HFFc6 (cell line): ENCODE results near the gene SPOCK1. TPM values are rescaled to one million over a fixed set of nuclear protein-coding genes. Genes with fewer than 3 reads are reported as not detected.

Source experiments
- DNase-seq: peaks from one replicate; pipeline ENCODE4 v3.0.0-alpha.2; 2018
- H3K27ac Mint-ChIP-seq: 2 replicates; pipeline ENCODE4 v1.8.0; 2020; ENCODE audit warnings: mild to moderate bottlenecking, mixed read lengths
- H3K27me3 Mint-ChIP-seq: 2 replicates; pipeline ENCODE4 v1.8.0; 2021; ENCODE audit warnings: mild to moderate bottlenecking, moderate library complexity, mixed read lengths; ENCODE audit not compliant: insufficient read depth
- H3K36me3 Mint-ChIP-seq: 2 replicates; pipeline ENCODE4 v1.8.0; 2021; ENCODE audit warnings: low read depth, mixed read lengths
- H3K4me1 Mint-ChIP-seq: 2 replicates; pipeline ENCODE4 v1.8.0; 2020; ENCODE audit warnings: low read depth, mixed read lengths
- H3K4me3 Mint-ChIP-seq: 2 replicates; pipeline ENCODE4 v1.8.0; 2020; ENCODE audit warnings: mild to moderate bottlenecking, moderate library complexity, mixed read lengths
- H3K9me3 Mint-ChIP-seq: 2 replicates; pipeline ENCODE4 v1.8.0; 2020; ENCODE audit warnings: mild to moderate bottlenecking, mixed read lengths
- CTCF ChIP-seq: fragments of 200-600 bp; sonication (generic); IDR thresholded peaks from 2 replicates; pipeline ENCODE4 v1.5.0; 2021; ENCODE audit warnings: antibody characterized with exemption, mild to moderate bottlenecking
- total RNA-seq, 6 experiments: library from RNA; stranded (reverse); fragmentation: NEBNext Ultra II Directional; extraction: Animal tissue kit (Norgen Biotek cat#: 25700); gene quantifications; 2 replicates in 1 of 6; 3 replicates in 5 of 6; pipeline ENCODE4 v1.2.3, GENCODE V29; 2021

Gene SPOCK1
- total RNA-seq, 6 experiments from 2014 or later: 111 to 170 (median 125) TPM

DNA sequence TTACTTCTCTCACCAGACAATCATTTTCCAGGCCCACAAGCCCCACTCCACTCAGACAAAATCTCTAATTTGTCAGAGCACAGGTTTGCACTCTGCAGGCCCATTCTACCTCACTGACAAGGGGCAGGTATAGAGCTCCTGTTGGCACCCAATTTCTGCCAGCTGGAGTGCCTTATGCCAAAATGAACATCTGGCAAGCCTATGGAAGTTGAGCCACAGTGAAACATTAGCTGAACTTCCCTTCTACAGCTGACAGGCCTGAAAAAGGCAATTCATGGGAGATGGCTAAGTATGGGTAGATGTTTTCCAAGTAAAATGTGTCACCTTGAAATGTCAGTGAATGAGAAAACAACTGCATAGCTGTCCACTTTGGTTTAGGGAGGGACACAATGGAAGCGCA is 87.0 kb downstream of the SPOCK1 start:
- no peak overlapping the region for H3K4me3 Mint-ChIP-seq
- peaks cover 5% of the 10 kb centered on the region; the same call in 1 of the 2 replicates for H3K9me3 Mint-ChIP-seq
- H3K4me1 Mint-ChIP-seq: peaks cover 32% of the 10 kb centered on the region
- no peak overlapping the region for H3K27ac Mint-ChIP-seq
- H3K27me3 Mint-ChIP-seq: no peaks in the 10 kb centered on the region; the same call in 1 of the 2 replicates
- H3K36me3 Mint-ChIP-seq: no peaks in the 10 kb centered on the region; the same call in 1 of the 2 replicates
- TF ChIP-seq CTCF: no peak
- DNase-seq: no peak

DNA sequence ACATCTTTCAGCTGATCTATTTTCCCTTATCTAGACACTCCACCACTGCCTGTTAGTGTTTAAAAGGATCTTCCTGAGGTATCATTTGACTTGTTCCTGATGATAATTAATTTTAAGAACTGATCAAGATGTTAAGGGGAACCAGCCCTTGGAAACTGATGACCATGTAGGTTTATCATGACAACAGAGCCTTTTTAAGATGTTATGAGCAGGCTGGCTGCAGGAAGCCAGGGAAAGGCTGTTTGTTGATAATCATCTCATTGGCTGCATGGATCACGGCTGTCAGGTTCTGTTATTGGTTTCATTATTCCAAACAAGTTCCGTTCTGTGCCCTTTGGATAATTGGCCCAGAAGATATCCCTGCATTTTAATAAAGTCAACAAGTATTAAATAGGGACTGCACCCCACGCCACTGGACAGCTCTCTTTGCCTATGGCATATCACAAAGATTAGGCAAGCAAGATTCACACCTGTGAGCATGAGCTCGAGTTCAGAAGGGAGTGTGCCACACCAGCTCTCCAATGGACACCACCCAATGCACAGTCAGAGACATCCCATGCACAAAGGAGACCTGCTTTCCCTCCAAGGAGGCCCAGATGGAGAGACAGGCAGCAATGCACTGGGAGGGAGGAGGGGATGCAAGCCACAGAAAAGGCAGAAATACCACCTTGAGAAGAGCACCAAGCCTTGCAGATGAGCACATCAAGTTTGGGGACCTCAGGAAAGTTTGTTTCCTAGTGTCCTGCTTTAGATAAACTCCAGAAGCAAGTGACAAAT is 88.7 kb downstream of the SPOCK1 start:
- Mint-ChIP-seq H3K27ac (no peak overlapping the region), H3K36me3 (no peaks in the 10 kb centered on the region), H3K27me3 (no peaks in the 10 kb centered on the region; the same call in 1 of the 2 replicates), H3K4me1 (peaks cover 28% of the 10 kb centered on the region), H3K4me3 (no peak overlapping the region), H3K9me3 (no peaks in the 10 kb centered on the region)
- TF ChIP-seq CTCF: no peak
- no peak for DNase-seq

DNA sequence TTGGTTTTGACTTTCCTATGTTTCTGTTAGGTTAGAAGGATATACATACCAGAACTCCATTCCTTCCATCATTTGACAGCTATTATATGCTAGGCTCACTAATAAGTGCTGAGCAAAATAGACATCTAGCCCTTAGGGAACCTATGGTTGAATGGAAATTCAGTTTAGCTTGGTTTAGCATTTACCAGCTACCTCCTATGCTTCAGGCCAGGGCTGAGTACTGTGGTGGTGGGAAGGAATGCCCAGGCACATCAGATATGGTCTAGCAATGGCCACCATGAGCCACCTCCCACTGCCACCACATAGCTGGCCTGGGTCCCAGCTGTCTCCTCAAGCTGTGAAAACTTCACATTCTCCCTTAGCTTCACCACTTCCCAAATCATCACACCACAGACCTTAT is 89.4 kb downstream of the SPOCK1 start:
- no peaks in the 10 kb centered on the region for H3K9me3 Mint-ChIP-seq
- TF ChIP-seq CTCF: no peak

GRCh38 chr5:137407090-137407489 is 92.0 kb downstream of the SPOCK1 start:
- no peak for TF ChIP-seq CTCF
- Mint-ChIP-seq H3K27ac (no peak overlapping the region), H3K9me3 (no peaks in the 10 kb centered on the region), H3K4me3 (no peak overlapping the region), H3K4me1 (peaks cover 20% of the 10 kb centered on the region), H3K36me3 (no peaks in the 10 kb centered on the region), H3K27me3 (no peaks in the 10 kb centered on the region; the same call in 1 of the 2 replicates)
- DNase-seq: no peak

More for the DNA sequence above, 89.4 kb downstream of the SPOCK1 start:
- peaks cover 21% of the 10 kb centered on the region for H3K4me1 Mint-ChIP-seq
- no peak for DNase-seq
- no peak overlapping the region for H3K27ac Mint-ChIP-seq
- H3K4me3 Mint-ChIP-seq: no peak overlapping the region
- H3K27me3 Mint-ChIP-seq: no peaks in the 10 kb centered on the region; the same call in 1 of the 2 replicates
- H3K36me3 Mint-ChIP-seq: no peaks in the 10 kb centered on the region

- Mint-ChIP-seq H3K4me3 (no peak overlapping the region), H3K36me3 (no peaks in the 10 kb centered on the region), H3K9me3 (no peaks in the 10 kb centered on the region), H3K27ac (no peak overlapping the region), H3K27me3 (no peaks in the 10 kb centered on the region; the same call in 1 of the 2 replicates), H3K4me1 (peaks cover 20% of the 10 kb centered on the region)
- TF ChIP-seq CTCF: no peak
- no peak for DNase-seq
These were observed 93.7 kb downstream of the SPOCK1 start for GRCh38 chr5:137405393-137405792.
